Ectodermal cell (in vitro differentiated cells): ENCODE measurements around the gene CASQ1.

Source experiments
- H3K27ac ChIP-seq: 2 replicates; pipeline ENCODE4 v1.7.0; 2013; ENCODE audit warnings: mild to moderate bottlenecking, low read depth, low read length; ENCODE audit not compliant: insufficient read depth, poor library complexity, severe bottlenecking
- H3K27me3 ChIP-seq: 2 replicates; pipeline ENCODE4 v1.7.0; 2013; ENCODE audit warnings: mild to moderate bottlenecking, low read length; ENCODE audit not compliant: insufficient read depth, control insufficient read depth, poor library complexity, severe bottlenecking
- H3K36me3 ChIP-seq: one replicate; pipeline ENCODE4 v1.7.0; 2013; ENCODE audit warnings: low read length; ENCODE audit not compliant: control insufficient read depth, insufficient read depth
- H3K4me1 ChIP-seq: one replicate; pipeline ENCODE4 v1.7.0; 2013; ENCODE audit warnings: low read length; ENCODE audit not compliant: control insufficient read depth, insufficient read depth
- H3K4me3 ChIP-seq: 2 replicates; pipeline ENCODE4 v1.7.0; 2013; ENCODE audit warnings: low read depth, low read length, control low read depth; ENCODE audit not compliant: insufficient read depth
- H3K9me3 ChIP-seq: 2 replicates; pipeline ENCODE4 v1.7.0; 2013; ENCODE audit warnings: mild to moderate bottlenecking, low read length, moderate library complexity; ENCODE audit not compliant: control insufficient read depth
- WGBS, 2 experiments: methylation state at CpG; one replicate each; pipeline ENCODE4 v1.1.7; 2013; ENCODE audit warnings: missing lambda C conversion rate in 2 of 2; 5-methylcytosine and 5-hydroxymethylcytosine counted together

Gene CASQ1

GRCh38 chr1:160167580-160167979, 22.8 kb upstream of the CASQ1 start:
- 90 to 95% methylated on average over 6 of the region's 6 CpGs for WGBS, 2 experiments
- peaks cover 51% of the 10 kb centered on the region for H3K27me3 ChIP-seq
- no peak overlapping the region for H3K27ac ChIP-seq
- no peaks in the 10 kb centered on the region for H3K36me3 ChIP-seq
- no peak overlapping the region for H3K4me3 ChIP-seq
- peaks cover 39% of the 10 kb centered on the region for H3K4me1 ChIP-seq
- H3K9me3 ChIP-seq: no peaks in the 10 kb centered on the region

GRCh38 chr1:160168016-160168415, 22.4 kb upstream of the CASQ1 start:
- 95 to 97% methylated on average over 5 of the region's 5 CpGs for WGBS, 2 experiments
- H3K27ac ChIP-seq: no peak overlapping the region
- H3K4me1 ChIP-seq: peaks cover 39% of the 10 kb centered on the region
- H3K9me3 ChIP-seq: no peaks in the 10 kb centered on the region
- peaks cover 56% of the 10 kb centered on the region for H3K27me3 ChIP-seq
- H3K36me3 ChIP-seq: no peaks in the 10 kb centered on the region
- H3K4me3 ChIP-seq: no peak overlapping the region

- Histone ChIP-seq H3K4me3 (no peak overlapping the region), H3K4me1 (peaks cover 39% of the 10 kb centered on the region), H3K27ac (peak overlapping the region; percentile 4), H3K27me3 (peaks cover 58% of the 10 kb centered on the region), H3K9me3 (no peaks in the 10 kb centered on the region), H3K36me3 (no peaks in the 10 kb centered on the region)
- WGBS, 2 experiments: 33 to 37% methylated on average over 13 of the region's 13 CpGs
These were observed 21.6 kb upstream of the CASQ1 start for GRCh38 chr1:160168609-160169369.

- peak overlapping the region; percentile 9 for H3K4me3 ChIP-seq
- no peak overlapping the region for H3K27ac ChIP-seq
These were observed 20.6 kb upstream of the CASQ1 start for GRCh38 chr1:160169553-160170399.

GRCh38 chr1:160171354-160171753, 19.0 kb upstream of the CASQ1 start:
- Histone ChIP-seq H3K9me3 (no peaks in the 10 kb centered on the region), H3K27ac (no peak overlapping the region), H3K27me3 (peaks cover 58% of the 10 kb centered on the region), H3K4me1 (peaks cover 39% of the 10 kb centered on the region), H3K4me3 (no peak overlapping the region), H3K36me3 (no peaks in the 10 kb centered on the region)
- 74 to 78% methylated on average over 4 of the region's 4 CpGs for WGBS, 2 experiments

More at GRCh38 chr1:160169553-160170399, 20.6 kb upstream of the CASQ1 start:
- H3K4me1 ChIP-seq: peaks cover 39% of the 10 kb centered on the region
- no peaks in the 10 kb centered on the region for H3K9me3 ChIP-seq
- peaks cover 62% of the 10 kb centered on the region for H3K27me3 ChIP-seq
- 9 to 13% methylated on average over 15 of the region's 15 CpGs for WGBS, 2 experiments
- H3K36me3 ChIP-seq: no peaks in the 10 kb centered on the region

- Histone ChIP-seq H3K36me3 (no peaks in the 10 kb centered on the region), H3K9me3 (no peaks in the 10 kb centered on the region), H3K4me1 (peaks cover 39% of the 10 kb centered on the region), H3K27me3 (peaks cover 52% of the 10 kb centered on the region), H3K4me3 (no peak overlapping the region), H3K27ac (no peak overlapping the region)
- 16 to 17% methylated on average over 9 of the region's 9 CpGs for WGBS, 2 experiments
These were observed 18.4 kb upstream of the CASQ1 start for GRCh38 chr1:160171980-160172379.

GRCh38 chr1:160177231-160177630, 13.1 kb upstream of the CASQ1 start:
- Histone ChIP-seq H3K36me3 (no peaks in the 10 kb centered on the region), H3K4me3 (no peak overlapping the region), H3K27me3 (peaks cover 14% of the 10 kb centered on the region), H3K9me3 (no peaks in the 10 kb centered on the region), H3K27ac (no peak overlapping the region), H3K4me1 (peaks cover 13% of the 10 kb centered on the region)
- 75 to 91% methylated on average over 2 of the region's 2 CpGs for WGBS, 2 experiments

- WGBS, 2 experiments: 50 to 87% methylated on average over 1 of the region's 1 CpG
These were observed 12.7 kb upstream of the CASQ1 start for GRCh38 chr1:160177667-160178066.

GRCh38 chr1:160178731-160179130, 11.6 kb upstream of the CASQ1 start:
- WGBS, 2 experiments: 94 to 100% methylated on average over 2 of the region's 2 CpGs
- peaks cover 5% of the 10 kb centered on the region for H3K27me3 ChIP-seq
- no peaks in the 10 kb centered on the region for H3K36me3 ChIP-seq
- no peak overlapping the region for H3K27ac ChIP-seq
- H3K4me3 ChIP-seq: no peak overlapping the region
- H3K4me1 ChIP-seq: peaks cover 9% of the 10 kb centered on the region
- H3K9me3 ChIP-seq: no peaks in the 10 kb centered on the region

More at GRCh38 chr1:160177667-160178066, 12.7 kb upstream of the CASQ1 start:
- Histone ChIP-seq H3K27me3 (peaks cover 10% of the 10 kb centered on the region), H3K4me1 (peaks cover 9% of the 10 kb centered on the region), H3K4me3 (no peak overlapping the region), H3K36me3 (no peaks in the 10 kb centered on the region), H3K9me3 (no peaks in the 10 kb centered on the region), H3K27ac (no peak overlapping the region)

GRCh38 chr1:160179336-160179735, 11.0 kb upstream of the CASQ1 start:
- Histone ChIP-seq H3K4me1 (peaks cover 9% of the 10 kb centered on the region), H3K36me3 (no peaks in the 10 kb centered on the region), H3K27me3 (no peaks in the 10 kb centered on the region), H3K27ac (no peak overlapping the region), H3K9me3 (no peaks in the 10 kb centered on the region), H3K4me3 (no peak overlapping the region)
- WGBS, 2 experiments: 95 to 98% methylated on average over 4 of the region's 4 CpGs
